GM12878 (cell line): Measurements from ENCODE around the gene SAP30L.
A peak's percentile ranks its signal among the peaks of the same experiment; 100 is the strongest.

ENCODE experiments used
- NFYB ChIP-seq: IDR thresholded peaks from 2 replicates; pipeline ENCODE4 v1.6.1; 2011; ENCODE audit warnings: low read depth, mild to moderate bottlenecking, low read length, improper control_type of control experiment, moderate library complexity; ENCODE audit not compliant: insufficient read depth
- RCOR1 ChIP-seq: conservative IDR thresholded peaks from 2 replicates; pipeline ENCODE4 v1.6.1; 2012; ENCODE audit warnings: low read depth, low read length, improper control_type of control experiment
- SP1 ChIP-seq: IDR thresholded peaks from one replicate; pipeline ENCODE4 v1.6.1; 2011; ENCODE audit warnings: low read depth, low read length
- TF ChIP-seq, protein P1 (sequence below), 3 experiments: IDR thresholded peaks in 2 of 3; conservative IDR thresholded peaks in 1 of 3; 2 replicates each; pipeline ENCODE4 v1.5.1; 2011; ENCODE audit warnings: low read depth in 3 of 3, low read length in 3 of 3, mild to moderate bottlenecking in 3 of 3, control low read depth in 2 of 3, moderate library complexity in 2 of 3, inconsistent platforms in 1 of 3, mixed read lengths in 1 of 3; ENCODE audit not compliant: control insufficient read depth in 2 of 3, insufficient read depth in 1 of 3; ENCODE audit errors: extremely low read depth in 1 of 3

DNA sequence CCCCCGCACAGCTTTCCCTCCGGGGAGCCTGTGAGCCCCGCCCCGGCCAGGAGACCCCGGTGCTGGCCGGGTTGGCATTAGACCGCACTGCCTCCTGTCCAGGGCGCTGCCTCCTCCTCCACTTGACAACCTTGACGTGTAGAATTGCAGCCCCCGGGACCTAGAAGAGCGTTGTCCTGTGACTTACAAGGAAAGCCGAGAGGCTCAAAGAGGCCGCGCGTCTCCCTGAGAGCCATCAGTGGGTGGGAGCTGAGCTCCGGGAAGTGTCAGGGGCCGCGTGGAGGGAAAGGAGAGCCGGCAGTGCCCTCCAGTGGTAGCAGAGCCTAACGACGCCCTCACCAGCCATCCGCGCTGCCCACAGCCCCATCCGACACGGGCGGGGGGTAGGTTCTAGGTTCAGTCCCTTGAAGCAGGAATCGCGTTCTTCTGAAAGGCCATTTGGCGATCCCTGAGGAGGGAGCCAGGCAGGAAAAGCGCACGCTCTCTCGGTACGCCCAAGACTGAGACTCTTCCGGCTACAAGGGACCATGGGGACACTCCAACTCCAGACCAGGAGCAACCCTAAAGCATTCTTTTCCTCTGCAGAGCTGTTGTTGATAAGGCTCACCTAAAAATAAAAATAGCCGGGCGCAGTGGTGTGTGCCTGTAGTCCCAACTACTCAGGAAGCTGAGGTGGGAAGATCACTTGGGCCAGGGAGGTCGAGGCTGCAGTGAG, 40.6 kb upstream of the SAP30L start:
- TF ChIP-seq SP1 (no peak), RCOR1 (no peak), NFYB (no peak)
- TF ChIP-seq, protein P1, sequence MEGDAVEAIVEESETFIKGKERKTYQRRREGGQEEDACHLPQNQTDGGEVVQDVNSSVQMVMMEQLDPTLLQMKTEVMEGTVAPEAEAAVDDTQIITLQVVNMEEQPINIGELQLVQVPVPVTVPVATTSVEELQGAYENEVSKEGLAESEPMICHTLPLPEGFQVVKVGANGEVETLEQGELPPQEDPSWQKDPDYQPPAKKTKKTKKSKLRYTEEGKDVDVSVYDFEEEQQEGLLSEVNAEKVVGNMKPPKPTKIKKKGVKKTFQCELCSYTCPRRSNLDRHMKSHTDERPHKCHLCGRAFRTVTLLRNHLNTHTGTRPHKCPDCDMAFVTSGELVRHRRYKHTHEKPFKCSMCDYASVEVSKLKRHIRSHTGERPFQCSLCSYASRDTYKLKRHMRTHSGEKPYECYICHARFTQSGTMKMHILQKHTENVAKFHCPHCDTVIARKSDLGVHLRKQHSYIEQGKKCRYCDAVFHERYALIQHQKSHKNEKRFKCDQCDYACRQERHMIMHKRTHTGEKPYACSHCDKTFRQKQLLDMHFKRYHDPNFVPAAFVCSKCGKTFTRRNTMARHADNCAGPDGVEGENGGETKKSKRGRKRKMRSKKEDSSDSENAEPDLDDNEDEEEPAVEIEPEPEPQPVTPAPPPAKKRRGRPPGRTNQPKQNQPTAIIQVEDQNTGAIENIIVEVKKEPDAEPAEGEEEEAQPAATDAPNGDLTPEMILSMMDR (IDR thresholded peaks at IDR 0.05 in 2 of 3, conservative IDR thresholded peaks at IDR 0.05 in 1 of 3; ENCODE audit: control insufficient read depth in 2 of 3, extremely low read depth in 1 of 3, insufficient read depth in 1 of 3, low read depth in 3 of 3, low read length in 3 of 3): peak; percentile 83 to 91 (median 90)
